ENCODE results near the gene PRAC2. TPM values are rescaled to one million over a fixed set of nuclear protein-coding genes. Genes with fewer than 3 reads are reported as not detected.

Gene PRAC2
- total and polyA plus RNA-seq, 2 of the 8 experiments (the other 6 are each of a cell fraction or from before 2014, with no cell fraction given) = not detected

DNA sequence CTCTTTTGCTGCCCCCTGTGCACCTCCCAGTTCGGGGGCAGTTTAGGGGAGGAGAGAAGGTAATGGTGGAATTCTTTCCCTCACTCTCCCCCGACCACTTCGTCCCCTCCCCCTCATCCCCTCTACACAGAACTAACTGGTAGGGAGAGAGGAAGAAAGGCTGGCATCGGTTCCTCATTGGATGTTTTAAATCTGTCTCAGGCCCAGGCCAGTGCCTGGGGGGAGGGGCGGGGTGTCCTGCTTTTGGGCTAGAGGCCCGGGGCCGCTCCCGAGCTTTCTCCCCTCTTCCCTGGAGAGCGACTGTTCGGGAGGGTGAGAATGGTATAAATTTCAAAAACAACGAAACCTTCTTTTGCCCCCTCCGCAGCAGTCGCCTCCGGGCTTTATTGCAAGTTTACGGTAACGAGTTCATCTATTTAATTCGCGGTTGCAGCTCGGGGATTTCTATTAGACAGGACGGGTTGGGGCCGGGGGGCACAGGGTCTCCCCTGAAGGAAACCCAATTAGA is at the start of gene PRAC2 (continued):
- TF ChIP-seq, protein P1, sequence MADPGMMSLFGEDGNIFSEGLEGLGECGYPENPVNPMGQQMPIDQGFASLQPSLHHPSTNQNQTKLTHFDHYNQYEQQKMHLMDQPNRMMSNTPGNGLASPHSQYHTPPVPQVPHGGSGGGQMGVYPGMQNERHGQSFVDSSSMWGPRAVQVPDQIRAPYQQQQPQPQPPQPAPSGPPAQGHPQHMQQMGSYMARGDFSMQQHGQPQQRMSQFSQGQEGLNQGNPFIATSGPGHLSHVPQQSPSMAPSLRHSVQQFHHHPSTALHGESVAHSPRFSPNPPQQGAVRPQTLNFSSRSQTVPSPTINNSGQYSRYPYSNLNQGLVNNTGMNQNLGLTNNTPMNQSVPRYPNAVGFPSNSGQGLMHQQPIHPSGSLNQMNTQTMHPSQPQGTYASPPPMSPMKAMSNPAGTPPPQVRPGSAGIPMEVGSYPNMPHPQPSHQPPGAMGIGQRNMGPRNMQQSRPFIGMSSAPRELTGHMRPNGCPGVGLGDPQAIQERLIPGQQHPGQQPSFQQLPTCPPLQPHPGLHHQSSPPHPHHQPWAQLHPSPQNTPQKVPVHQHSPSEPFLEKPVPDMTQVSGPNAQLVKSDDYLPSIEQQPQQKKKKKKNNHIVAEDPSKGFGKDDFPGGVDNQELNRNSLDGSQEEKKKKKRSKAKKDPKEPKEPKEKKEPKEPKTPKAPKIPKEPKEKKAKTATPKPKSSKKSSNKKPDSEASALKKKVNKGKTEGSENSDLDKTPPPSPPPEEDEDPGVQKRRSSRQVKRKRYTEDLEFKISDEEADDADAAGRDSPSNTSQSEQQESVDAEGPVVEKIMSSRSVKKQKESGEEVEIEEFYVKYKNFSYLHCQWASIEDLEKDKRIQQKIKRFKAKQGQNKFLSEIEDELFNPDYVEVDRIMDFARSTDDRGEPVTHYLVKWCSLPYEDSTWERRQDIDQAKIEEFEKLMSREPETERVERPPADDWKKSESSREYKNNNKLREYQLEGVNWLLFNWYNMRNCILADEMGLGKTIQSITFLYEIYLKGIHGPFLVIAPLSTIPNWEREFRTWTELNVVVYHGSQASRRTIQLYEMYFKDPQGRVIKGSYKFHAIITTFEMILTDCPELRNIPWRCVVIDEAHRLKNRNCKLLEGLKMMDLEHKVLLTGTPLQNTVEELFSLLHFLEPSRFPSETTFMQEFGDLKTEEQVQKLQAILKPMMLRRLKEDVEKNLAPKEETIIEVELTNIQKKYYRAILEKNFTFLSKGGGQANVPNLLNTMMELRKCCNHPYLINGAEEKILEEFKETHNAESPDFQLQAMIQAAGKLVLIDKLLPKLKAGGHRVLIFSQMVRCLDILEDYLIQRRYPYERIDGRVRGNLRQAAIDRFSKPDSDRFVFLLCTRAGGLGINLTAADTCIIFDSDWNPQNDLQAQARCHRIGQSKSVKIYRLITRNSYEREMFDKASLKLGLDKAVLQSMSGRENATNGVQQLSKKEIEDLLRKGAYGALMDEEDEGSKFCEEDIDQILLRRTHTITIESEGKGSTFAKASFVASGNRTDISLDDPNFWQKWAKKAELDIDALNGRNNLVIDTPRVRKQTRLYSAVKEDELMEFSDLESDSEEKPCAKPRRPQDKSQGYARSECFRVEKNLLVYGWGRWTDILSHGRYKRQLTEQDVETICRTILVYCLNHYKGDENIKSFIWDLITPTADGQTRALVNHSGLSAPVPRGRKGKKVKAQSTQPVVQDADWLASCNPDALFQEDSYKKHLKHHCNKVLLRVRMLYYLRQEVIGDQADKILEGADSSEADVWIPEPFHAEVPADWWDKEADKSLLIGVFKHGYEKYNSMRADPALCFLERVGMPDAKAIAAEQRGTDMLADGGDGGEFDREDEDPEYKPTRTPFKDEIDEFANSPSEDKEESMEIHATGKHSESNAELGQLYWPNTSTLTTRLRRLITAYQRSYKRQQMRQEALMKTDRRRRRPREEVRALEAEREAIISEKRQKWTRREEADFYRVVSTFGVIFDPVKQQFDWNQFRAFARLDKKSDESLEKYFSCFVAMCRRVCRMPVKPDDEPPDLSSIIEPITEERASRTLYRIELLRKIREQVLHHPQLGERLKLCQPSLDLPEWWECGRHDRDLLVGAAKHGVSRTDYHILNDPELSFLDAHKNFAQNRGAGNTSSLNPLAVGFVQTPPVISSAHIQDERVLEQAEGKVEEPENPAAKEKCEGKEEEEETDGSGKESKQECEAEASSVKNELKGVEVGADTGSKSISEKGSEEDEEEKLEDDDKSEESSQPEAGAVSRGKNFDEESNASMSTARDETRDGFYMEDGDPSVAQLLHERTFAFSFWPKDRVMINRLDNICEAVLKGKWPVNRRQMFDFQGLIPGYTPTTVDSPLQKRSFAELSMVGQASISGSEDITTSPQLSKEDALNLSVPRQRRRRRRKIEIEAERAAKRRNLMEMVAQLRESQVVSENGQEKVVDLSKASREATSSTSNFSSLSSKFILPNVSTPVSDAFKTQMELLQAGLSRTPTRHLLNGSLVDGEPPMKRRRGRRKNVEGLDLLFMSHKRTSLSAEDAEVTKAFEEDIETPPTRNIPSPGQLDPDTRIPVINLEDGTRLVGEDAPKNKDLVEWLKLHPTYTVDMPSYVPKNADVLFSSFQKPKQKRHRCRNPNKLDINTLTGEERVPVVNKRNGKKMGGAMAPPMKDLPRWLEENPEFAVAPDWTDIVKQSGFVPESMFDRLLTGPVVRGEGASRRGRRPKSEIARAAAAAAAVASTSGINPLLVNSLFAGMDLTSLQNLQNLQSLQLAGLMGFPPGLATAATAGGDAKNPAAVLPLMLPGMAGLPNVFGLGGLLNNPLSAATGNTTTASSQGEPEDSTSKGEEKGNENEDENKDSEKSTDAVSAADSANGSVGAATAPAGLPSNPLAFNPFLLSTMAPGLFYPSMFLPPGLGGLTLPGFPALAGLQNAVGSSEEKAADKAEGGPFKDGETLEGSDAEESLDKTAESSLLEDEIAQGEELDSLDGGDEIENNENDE (IDR thresholded peaks at IDR 0.05; ENCODE audit: insufficient replicate concordance, low read length) = peak; percentile 42
- TF ChIP-seq CTBP2 (IDR thresholded peaks at IDR 0.05; ENCODE audit: borderline replicate concordance, insufficient read depth, insufficient read length, low read length) (peak; percentile 26), NRF1 (IDR thresholded peaks at IDR 0.05; ENCODE audit: low read depth, low read length) (no peak), EGR1 (IDR thresholded peaks at IDR 0.05; ENCODE audit: borderline replicate concordance, low read depth, low read length) (no peak; the same call in 1 of the 2 replicates), EZH2 (IDR thresholded peaks at IDR 0.05; ENCODE audit: low read depth, low read length, severe bottlenecking) (peak; percentile 31)
- TF ChIP-seq, protein P2, sequence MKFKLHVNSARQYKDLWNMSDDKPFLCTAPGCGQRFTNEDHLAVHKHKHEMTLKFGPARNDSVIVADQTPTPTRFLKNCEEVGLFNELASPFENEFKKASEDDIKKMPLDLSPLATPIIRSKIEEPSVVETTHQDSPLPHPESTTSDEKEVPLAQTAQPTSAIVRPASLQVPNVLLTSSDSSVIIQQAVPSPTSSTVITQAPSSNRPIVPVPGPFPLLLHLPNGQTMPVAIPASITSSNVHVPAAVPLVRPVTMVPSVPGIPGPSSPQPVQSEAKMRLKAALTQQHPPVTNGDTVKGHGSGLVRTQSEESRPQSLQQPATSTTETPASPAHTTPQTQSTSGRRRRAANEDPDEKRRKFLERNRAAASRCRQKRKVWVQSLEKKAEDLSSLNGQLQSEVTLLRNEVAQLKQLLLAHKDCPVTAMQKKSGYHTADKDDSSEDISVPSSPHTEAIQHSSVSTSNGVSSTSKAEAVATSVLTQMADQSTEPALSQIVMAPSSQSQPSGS (IDR thresholded peaks at IDR 0.05; ENCODE audit: low read length) = no peak

All from H1 (cell line).